ENCODE measurements around the gene EFCAB14. TPM values are rescaled to one million over a fixed set of nuclear protein-coding genes. Genes with fewer than 3 reads are reported as not detected.
"Not testable (repeated sequence)": the region's sequence is repeated elsewhere in the genome, so short reads cannot be mapped to it uniquely, and the experiment has no call there.

EFCAB14 gene
- total RNA-seq, 1 experiment from 2014 or later = 63.2 TPM

DNA sequence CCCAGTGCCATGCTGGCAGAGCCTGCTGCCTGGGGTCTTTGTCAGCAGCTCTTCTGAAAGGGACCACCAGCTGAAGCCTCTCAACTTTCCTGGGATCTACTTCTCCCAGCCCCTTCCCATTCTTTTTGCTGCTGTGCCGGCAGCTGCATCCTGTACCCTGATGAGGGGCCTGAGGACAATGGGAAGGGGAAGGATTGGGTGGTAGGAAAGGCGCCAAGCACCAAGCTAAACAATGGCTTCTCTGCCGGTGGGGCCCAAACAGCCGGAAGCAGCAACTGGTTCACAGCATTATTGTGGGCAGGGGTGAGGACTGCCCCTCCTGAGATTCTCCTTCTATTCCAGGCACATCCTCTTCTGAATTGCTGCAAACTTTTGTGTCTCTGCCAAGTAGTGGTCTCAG is 5.0 kb upstream of the EFCAB14 start:
- no peak for DNase-seq (ENCODE audit: low spot score)

DNA sequence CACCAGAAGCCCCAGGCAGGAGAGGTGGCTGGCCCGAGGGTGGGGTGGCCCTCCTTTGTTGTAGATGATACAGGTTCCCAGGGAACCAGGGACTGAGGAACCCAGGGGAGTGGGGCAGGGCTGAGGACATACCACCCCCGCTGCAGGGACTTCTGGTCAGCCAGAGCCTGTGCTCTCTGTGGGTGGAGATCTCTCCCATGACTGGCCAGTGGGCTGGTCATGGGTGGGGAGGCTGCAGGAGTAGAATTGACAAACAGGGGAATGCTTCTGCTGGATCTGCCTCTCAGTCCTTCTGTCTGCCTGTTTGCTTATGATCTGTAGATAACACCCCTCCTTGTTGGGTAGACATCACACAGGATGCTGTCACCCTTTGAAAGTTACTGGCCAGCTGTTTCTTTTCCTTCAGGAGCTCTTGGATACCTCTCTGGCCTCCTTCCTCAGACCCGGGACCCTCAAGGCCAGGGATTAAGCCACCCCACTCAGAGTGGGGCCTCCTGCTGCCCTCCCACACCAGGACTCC is 2.8 kb upstream of the EFCAB14 start:
- no peak for DNase-seq (ENCODE audit: low spot score)

DNA sequence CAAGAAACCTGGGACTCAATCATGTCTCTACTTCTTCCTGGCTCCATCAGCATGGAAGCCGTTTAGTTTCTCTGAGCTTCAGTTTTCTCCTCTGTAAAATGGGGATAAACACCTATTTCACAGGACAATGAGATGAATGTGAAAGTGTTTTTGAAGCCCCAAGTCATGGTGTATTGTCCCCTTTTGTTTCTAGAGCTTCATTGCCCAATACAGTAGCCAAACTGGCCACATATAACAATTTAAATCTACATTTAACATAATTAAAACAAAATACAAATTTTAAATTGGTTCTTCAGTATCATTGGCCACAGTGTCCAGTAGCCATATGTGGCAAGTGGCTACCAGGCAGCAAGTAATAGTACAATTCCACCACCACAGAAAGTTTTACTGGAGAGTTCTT is 2.3 kb upstream of the EFCAB14 start:
- no peak for DNase-seq (ENCODE audit: low spot score)

DNA sequence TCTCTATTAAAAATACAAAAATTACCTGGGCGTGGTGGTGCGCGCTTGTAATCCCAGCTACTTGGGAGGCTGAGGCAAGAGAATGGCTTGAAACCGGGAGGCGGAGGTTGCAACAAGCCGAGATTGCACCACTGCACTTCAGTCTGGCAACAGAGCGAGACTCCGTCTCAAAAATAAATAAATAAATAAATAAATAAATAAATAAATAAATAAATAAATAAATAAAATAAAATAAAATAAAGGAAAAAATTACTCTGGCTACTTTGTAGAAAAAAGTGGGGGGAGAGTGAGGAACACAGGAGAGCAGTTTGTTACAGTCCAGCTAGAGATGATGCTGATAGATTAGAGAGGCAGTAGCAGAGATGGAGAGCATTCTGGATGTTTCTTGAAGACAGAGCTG is 1.4 kb upstream of the EFCAB14 start:
- DNase-seq (ENCODE audit: low spot score) = not testable (repeated sequence)

GRCh38 chr1:46719689-46720088 is 775 bp upstream of the EFCAB14 start:
- DNase-seq (ENCODE audit: low spot score) = peak; percentile 19

GRCh38 chr1:46718340-46718726 is 581 bp downstream of the EFCAB14 start:
- DNase-seq (ENCODE audit: low spot score) = no peak

DNA sequence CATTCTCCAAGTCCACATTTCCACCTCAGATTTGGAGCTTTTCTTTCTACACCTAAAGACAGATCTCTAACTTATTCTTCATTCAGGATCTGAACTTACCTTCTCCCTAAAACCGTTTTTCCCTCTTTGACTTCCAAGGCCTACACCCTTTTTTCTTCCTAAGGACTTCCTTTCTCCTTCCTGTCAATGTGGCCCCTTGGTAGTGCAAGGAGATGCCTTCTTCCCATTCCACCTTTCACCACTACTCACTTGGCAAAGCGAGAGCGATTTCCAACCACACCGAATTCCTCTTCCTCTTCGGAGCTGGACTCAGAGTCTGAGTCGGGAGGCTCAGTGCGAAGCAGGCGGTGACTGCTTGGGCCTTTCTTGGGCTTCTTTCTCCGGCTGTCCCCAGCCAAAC is 1.3 kb downstream of the EFCAB14 start:
- no peak for DNase-seq (ENCODE audit: low spot score)

DNA sequence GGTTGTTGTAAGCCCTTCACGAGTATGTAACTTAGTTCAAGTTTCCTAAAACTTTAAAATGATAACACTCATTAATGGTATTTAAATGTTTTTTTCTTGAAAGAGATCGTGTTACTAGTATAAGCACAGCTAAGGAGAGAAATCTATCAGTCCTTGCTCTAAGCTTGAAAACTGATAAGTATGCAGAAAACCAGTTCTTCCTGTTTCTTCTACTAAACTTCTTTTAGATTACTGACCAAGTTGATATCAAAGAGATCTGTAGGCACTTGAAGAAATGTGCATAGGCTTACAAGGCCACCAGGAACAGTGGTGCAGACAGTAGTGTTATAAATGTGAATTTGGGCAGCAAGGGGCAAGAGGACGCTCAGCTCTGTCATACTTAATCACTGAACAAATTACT is 3.9 kb downstream of the EFCAB14 start:
- DNase-seq (ENCODE audit: low spot score) = no peak

- no peak for DNase-seq (ENCODE audit: low spot score)
These were observed 10.8 kb downstream of the EFCAB14 start for GRCh38 chr1:46708121-46708520.

- DNase-seq (ENCODE audit: low spot score) = no peak
These were observed 13.5 kb downstream of the EFCAB14 start for GRCh38 chr1:46705408-46705807.

DNA sequence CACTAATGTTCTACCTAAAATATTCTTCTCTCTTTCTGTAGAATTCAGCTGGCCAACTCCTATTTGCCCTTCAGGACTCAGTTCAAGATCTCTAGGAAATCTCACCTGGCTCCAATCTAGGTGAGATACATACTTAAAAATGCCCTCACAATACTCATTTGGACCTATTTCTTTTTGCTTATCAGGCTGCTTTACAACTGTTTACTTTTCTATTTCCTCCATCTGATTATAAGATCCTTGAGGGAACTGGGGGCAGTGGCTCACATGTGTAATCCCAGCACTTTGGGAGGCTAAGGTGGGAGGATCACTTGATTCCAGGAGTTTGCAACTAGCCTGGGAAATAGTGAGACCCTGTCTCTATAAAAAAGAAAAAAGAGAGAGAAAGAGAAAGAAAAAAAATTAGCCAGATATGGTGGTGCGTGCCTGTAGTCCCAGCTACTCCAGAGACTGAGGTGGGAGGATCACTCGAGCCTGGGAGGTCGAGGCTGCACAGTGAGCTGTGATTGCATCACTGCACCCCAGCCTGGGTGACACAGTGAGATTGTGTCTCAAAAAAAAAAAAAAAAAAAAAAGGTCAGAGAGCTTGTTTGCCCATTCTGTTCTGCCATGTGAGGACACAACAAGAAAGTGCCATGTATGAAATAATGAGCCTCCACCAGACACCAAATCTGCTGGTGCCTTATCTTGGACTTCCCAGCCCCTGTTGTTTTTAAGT is 14.8 kb downstream of the EFCAB14 start:
- no peak for DNase-seq (ENCODE audit: low spot score)

DNA sequence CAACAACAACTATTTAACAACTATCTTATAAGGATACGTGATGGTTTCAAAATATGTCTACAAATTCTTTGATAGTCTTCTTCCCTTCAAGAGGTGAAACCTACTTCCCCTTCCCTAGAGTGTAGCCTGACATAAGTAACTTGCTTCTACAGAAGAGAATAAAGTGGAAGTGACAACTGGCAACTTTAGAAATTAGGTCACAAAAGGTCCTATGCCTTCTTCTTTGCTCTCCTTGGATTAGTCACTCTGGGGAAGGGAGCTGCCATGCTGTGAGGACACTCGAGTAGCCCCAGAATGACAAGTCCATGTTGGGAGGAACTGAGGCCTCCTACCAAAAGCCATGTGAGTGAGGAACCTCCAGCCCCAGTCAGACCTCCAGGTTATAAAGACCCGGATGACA is 19.2 kb downstream of the EFCAB14 start:
- DNase-seq (ENCODE audit: low spot score) = no peak

GRCh38 chr1:46697053-46697452 is 21.9 kb downstream of the EFCAB14 start:
- no peak for DNase-seq (ENCODE audit: low spot score)

- not testable (repeated sequence) for DNase-seq (ENCODE audit: low spot score)
These were observed 24.2 kb downstream of the EFCAB14 start for GRCh38 chr1:46694676-46695075.

- DNase-seq (ENCODE audit: low spot score) = no peak
These were observed 25.8 kb downstream of the EFCAB14 start for GRCh38 chr1:46692811-46693770.

GRCh38 chr1:46691997-46692790 is 26.7 kb downstream of the EFCAB14 start:
- peak; percentile 31 for DNase-seq (ENCODE audit: low spot score)

DNA sequence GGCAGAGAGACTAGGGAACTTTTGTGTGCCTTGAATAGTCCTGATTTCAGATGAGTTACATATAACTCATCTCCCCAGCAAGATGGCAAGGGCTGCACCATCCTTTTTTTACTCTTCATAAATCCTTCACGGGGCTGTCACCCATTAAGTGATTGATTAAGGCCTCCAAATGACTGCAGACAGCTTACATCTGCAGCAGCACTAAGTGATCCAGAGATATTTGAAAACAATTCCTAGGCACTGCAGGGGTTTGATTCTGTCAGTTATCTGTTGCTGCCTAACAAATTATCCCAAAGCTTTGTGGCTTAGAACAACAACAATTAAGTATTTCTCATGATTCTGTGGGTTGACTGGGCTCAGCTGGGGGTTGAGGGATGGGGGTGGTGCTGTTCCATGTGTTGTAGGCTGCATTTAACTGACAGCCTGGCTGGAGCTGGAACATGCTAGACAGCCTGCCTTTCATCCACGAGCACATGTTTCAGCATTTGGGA is 27.9 kb downstream of the EFCAB14 start:
- DNase-seq (ENCODE audit: low spot score) = peak; percentile 19

DNA sequence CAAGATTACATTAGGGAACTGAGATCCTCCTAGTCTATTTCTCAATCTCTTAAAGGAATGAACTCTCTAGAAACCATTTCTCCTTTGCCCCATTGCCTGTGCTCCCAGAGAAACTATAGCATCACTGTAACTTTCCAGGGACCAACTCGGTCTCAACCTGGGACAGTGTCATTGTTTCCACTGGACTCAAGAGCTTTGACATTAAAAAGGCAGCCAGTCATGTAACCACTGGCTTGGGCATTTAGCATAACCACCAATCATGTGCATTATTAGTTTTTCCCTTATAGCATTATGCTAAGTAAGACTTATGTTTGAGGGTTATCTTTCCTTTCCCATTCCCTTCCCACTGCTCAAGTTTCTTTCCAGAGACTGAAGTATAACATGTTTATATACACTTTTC is 29.0 kb downstream of the EFCAB14 start:
- no peak for DNase-seq (ENCODE audit: low spot score)

GRCh38 chr1:46689356-46689755 is 29.6 kb downstream of the EFCAB14 start:
- DNase-seq (ENCODE audit: low spot score) = peak; percentile 5

- no peak for DNase-seq (ENCODE audit: low spot score)
These were observed 30.9 kb downstream of the EFCAB14 start for GRCh38 chr1:46687921-46688509.

- DNase-seq (ENCODE audit: low spot score) = peak; percentile 64
These were observed 31.7 kb downstream of the EFCAB14 start for GRCh38 chr1:46687093-46687659.
